ENCODE results near the gene STXBP4.
"Not testable (repeated sequence)": the region's sequence is repeated elsewhere in the genome, so short reads cannot be mapped to it uniquely, and the experiment has no call there.

Gene STXBP4

GRCh38 chr17:55054429-55054828, 85.9 kb downstream of the STXBP4 start:
- DNase-seq (ENCODE audit: low read depth in 2 of 2): no peak

- no peak for DNase-seq (ENCODE audit: low read depth in 2 of 2)
Observed at GRCh38 chr17:55056526-55056925, 88.0 kb downstream of the STXBP4 start.

DNA sequence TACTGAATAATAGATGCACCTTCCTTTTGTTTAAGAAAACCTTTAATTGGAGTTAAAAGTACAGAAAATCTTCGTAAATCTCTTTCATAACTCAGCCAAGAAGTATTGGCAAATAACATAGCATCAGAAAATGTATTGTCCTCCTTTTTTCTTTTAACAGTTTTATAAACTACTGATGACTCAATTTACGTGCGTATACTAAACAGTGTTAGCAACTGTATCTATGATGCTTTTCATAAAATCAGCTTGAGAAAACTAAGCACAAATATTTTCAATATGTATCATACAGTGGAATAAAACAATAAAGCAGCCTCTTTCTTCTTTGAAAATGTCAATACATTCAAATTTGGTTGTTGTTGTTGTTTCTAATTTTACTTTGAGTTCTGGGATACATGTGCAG, 88.6 kb downstream of the STXBP4 start:
- no peak for DNase-seq (ENCODE audit: low read depth in 2 of 2)

DNA sequence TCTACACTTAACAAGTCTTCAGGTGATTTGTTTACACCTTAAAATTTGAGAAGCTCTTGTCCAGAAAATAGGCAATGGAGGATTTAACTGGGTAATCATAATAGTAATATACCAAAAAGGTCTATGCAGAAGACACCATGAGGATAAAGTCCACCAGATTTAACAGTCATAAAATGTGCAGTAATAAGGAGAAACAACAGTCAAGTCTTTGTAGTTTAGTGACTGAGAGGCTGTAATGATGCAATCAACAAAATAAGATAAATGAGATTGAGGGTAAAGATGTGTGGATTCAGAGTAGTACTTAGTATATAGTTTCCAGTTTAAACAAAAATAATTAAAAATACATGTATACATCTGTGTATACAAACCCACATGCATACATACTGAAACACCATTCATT, 91.2 kb downstream of the STXBP4 start:
- DNase-seq (ENCODE audit: low read depth in 2 of 2): no peak

- no peak for DNase-seq (ENCODE audit: low read depth in 2 of 2)
Observed at GRCh38 chr17:55062921-55063320, 94.4 kb downstream of the STXBP4 start.

DNA sequence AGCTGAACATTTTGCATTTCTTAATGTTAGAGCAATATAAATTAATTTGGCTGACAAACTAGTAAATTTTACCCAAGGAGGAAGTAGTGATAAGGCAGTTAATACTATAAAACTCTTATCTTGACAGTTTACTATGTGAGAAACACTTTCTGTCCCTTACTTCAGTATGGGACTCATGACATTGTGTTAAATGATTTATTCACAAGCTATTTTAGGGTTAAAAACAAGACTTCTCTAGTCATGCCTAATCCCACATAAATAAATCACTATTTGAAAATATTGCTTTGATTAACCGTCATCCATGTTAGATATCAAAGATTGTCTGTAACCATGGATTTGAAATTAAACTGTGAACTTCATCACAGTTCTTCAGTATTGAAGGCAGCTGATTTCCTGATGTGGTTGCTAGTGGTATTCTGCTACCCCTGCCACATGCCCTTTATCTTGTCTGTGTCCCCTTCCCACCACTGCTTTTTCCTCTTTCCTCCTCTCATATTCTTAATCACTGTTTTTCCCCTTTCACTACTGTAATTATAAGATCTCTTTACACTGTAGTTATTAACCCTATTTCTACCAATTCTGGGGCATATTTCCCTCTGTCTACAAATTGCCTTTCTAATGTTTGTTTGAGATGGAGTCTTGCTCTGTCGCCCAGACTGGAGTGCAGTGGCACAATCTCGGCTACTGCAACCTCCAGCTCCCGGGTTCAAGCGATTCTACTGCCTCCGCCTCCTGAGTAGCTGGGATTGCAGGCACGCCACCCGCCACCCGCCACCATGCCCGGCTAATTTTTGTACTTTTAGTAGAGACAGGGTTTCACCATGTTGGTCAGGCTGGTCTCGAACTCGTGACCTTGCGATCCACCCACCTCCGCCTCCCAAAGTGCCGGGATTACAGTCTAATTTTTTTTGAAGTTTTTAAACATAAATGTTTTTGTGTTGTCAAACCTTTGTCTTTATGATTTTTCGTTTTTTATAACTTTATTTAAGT, 95.6 kb downstream of the STXBP4 start:
- no peak for DNase-seq (ENCODE audit: low read depth in 2 of 2)

DNA sequence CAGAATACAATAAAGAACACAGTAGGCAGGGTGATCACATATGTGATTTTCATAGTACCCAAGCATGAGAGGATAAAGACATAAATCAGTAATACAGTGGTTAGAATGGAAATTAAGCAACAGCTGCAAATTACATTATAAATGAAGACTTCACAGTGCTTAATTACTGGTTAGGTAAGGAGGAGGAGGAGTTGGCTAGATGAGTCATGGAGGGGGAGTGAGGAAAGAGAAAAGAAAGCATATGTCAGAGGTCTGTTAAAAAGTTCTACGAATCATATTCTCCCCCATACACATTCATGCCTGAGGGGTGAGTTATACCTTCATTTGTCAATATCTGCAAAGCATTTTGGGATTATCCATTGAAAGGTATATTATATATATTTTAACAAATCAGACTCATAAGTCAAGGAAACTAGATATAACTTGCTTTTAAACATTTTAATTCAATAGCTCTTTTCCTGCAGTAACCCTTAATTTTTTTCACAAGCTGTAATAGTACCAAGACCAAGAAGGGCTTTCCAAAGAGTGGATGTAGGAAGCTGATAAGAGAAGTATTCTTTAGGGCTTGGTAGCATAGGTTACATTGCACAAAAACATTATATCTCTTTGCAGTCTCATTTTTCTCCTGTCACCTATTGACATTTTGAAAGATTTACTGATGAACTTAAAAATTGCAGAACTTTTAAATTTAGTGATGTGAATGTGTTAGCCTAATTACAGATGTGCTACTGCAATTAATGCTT, 99.3 kb downstream of the STXBP4 start:
- peak; percentile 19 to 27 for DNase-seq (ENCODE audit: low read depth in 2 of 2)

- no peak for DNase-seq (ENCODE audit: low read depth in 2 of 2)
Observed at GRCh38 chr17:55068862-55069811, 100.6 kb downstream of the STXBP4 start.

- no peak for DNase-seq (ENCODE audit: low read depth in 2 of 2)
Observed at GRCh38 chr17:55069983-55070529, 101.5 kb downstream of the STXBP4 start.

- no peak for DNase-seq (ENCODE audit: low read depth in 2 of 2)
Observed at GRCh38 chr17:55072898-55073297, 104.3 kb downstream of the STXBP4 start.

DNA sequence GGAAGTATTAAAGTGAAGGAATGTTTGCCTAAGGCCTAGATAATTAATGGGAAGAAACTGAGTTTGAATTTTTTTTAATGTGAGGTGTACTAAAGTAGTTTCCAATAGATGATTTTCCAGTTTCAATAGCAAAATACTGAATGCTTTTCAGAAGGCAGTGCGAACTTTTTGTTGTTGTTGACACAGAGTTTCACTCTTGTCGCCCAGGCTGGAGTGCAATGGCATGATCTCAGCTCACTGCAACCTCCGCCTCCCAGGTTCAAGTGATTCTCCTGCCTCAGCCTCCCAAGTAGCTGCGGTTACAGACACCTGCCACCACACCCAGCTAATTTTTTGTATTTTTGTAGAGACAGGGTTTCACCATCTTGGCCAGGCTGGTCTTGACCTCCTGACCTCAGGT, 104.9 kb downstream of the STXBP4 start:
- DNase-seq (ENCODE audit: low read depth in 2 of 2): not testable (repeated sequence)

DNA sequence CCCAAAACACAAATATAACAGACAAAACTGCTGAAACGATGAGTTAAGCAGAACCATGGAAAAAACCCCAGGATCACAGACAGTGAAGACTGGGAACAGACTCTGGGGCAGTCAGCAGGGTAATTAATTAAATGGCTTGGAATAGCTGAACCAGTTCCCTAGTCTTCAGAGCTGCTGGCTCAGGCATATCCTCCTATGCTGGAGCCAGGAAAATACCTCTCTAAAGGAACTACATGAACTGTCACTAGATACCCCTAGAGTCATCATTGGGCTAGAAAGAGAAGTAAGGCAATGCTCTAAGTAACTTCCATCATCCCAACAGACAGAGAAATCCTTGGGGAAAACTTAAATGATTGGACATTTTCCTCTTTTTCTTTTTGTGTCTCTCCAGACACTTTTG, 113.0 kb downstream of the STXBP4 start:
- DNase-seq (ENCODE audit: low read depth in 2 of 2): no peak

GRCh38 chr17:55086635-55087058, 118.1 kb downstream of the STXBP4 start:
- peak; percentile 76 to 80 for DNase-seq (ENCODE audit: low read depth in 2 of 2)

DNA sequence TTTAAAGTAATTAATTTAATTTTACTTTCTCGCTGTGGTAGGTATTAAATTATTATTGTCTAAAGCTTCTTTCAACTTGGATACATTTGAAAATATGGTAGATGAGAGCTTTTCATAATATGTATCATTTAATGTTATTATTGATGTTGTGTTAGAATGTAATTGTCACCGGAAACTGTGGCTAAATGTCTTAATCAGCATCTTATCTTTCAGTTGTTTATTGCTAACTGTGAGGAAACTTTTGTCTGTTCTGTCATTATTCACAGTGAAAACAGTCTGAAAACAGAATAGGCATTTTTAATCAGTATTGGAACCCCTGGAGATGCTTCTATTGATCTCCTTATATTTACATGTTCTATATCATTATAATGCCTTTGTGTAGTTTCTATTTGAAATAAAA, 120.7 kb downstream of the STXBP4 start:
- DNase-seq (ENCODE audit: low read depth in 2 of 2): no peak

DNA sequence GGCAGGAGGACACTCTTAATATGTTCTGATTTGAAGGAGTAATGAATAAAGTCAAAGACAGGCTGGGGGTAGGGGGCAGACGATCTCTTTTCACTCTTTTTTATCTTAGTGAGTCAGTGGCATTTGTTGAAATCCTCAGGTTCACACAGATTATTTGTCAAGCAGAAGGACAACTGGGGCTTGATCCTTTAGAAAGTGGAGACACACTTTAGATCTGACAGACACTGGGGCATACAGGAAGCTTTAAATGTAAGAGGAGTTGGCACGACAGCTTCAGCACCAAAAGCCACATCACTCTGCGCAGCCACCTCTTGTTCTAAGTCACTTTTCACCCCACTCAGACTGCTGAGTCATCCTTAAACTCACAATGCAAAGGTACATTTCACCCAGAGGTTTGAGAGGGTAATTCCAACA, 121.5 kb downstream of the STXBP4 start:
- no peak for DNase-seq (ENCODE audit: low read depth in 2 of 2)

GRCh38 chr17:55093353-55093752, 124.8 kb downstream of the STXBP4 start:
- no peak for DNase-seq (ENCODE audit: low read depth in 2 of 2)

DNA sequence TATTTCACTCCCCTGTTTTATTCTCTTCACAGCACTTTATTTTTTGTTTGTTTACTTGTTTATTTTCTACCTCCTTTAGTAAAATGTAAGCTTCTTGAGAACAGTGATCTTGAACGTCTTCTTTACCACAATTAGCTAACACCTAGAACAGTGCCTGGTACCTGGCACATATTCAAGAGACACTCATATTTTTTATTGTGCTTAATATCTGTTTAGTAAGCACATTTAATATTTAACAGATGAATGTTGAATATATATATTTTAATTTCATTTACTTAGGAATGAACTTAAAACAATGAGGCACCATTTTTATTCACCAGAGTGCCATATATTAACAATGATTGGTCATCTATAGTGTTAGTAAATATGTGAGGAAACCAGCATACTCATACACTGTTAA, 130.2 kb downstream of the STXBP4 start:
- DNase-seq (ENCODE audit: low read depth in 2 of 2): no peak

GRCh38 chr17:55110521-55110920, 142.0 kb downstream of the STXBP4 start:
- DNase-seq (ENCODE audit: low read depth in 2 of 2): no peak

DNA sequence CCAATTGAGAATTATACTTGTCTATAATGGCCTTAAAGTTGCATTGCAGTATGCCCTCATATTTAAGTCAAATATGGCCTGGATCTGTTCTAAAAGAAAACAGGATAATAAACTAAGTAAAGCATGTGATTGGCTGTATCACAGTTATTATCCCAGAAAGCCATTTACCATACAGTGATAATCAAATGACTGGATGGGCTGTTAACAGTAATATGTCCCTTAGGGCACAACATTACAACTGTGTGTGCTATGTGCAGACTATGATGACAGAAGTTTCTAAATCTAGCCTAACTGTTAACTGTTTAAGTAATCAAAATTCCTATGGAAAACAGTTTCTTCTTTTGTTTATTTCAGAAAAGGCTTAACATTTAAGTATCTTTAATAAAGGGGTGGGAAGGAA, 145.7 kb downstream of the STXBP4 start:
- no peak for DNase-seq (ENCODE audit: low read depth in 2 of 2)

DNA sequence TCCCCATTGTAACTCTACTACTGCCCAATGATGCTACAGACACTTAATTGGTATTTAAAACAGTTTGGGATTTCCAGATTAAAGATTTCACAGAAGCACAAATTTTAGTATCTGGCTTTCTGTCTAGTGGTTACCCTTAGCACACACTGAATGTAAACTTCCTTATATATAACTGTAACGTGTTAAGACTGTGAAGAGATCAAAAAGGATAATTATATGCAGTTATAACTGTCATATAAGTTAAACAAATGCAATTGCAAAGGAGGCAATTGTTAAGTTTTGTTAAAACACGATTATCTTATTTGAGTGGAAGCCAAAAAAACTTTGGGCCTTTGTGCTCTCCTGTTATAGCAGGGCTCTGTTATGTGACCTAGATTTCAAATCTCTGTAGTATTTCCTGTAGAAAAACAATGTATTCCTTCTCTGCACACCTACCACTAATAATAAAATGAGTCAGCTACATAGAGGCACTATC, 147.9 kb downstream of the STXBP4 start:
- no peak for DNase-seq (ENCODE audit: low read depth in 2 of 2)

- DNase-seq (ENCODE audit: low read depth in 2 of 2): no peak
Observed at GRCh38 chr17:55117164-55117563, 148.6 kb downstream of the STXBP4 start.

All from fibroblast of skin of left quadriceps (primary cell).